GM12878 (cell line): ENCODE measurements around the gene ABI1. TPM values are rescaled to one million over a fixed set of nuclear protein-coding genes. Genes with fewer than 3 reads are reported as not detected.
A peak's percentile ranks its signal among the peaks of the same experiment; 100 is the strongest.
"Not testable (repeated sequence)": the region's sequence is repeated elsewhere in the genome, so short reads cannot be mapped to it uniquely, and the experiment has no call there.

Source experiments
- ATAC-seq: fragments of 200-7000 bp; cut with Tn5 transposase; 3 replicates; pipeline ENCODE4 v1.9.1; 2020; ENCODE audit warnings: mild to moderate bottlenecking, moderate library complexity
- BruUV-seq: library from RNA; stranded (reverse); fragments of 400-500 nt; replicated peaks from 2 replicates; lab custom pipeline; 2021; lab: Mats Ljungman, UMichigan
- CTCF ChIA-PET: fragments of 300-600 bp; sonication (Branson Sonifier 250); formaldehyde crosslinking; extraction: SDS; loops from one replicate; lab custom pipeline; 2021; ENCODE audit warnings: inconsistent platforms; lab: Yijun Ruan, JAX
- POLR2A ChIA-PET: fragments of 350-600 bp; formaldehyde crosslinking; extraction: SDS; loops from one replicate; lab custom pipeline; 2021; ENCODE audit warnings: inconsistent platforms; lab: Charles Lee
- RAD21 ChIA-PET: fragments of 300-600 bp; sonication (Branson Sonifier 250); formaldehyde crosslinking; loops from one replicate; lab custom pipeline; 2023; ENCODE audit warnings: antibody characterized with exemption; ENCODE audit not compliant: unreplicated experiment; lab: Charles Lee
- SMC1A ChIA-PET: fragments of 300-600 bp; sonication (Branson Sonifier 250); formaldehyde crosslinking; loops from one replicate; lab custom pipeline; 2023; ENCODE audit not compliant: unreplicated experiment, uncharacterized antibody; lab: Charles Lee
- DNase-seq: peaks from one replicate; pipeline ENCODE4 v3.0.0-alpha.2; 2011; ENCODE audit warnings: low read depth, low spot score
- FAIRE-seq: peaks from 3 replicates; lab custom pipeline; 2011; peaks lifted over from hg19 to GRCh38; lab: Jason Lieb, UNC
- H2AFZ ChIP-seq: 2 replicates; pipeline ENCODE4 v1.6.0; 2011; ENCODE audit warnings: low read depth, low read length, control low read depth; ENCODE audit not compliant: control insufficient read depth
- H3K27ac ChIP-seq: 2 replicates; pipeline ENCODE4 v1.5.1; 2011; ENCODE audit warnings: control low read depth; ENCODE audit not compliant: control insufficient read depth, insufficient read depth
- H3K27me3 ChIP-seq, 2 experiments: replicated peaks in 1 of 2; 2 replicates each; pipeline versions ENCODE4 v1.6.0 to v1.6.1; 2011; ENCODE audit warnings: low read length in 1 of 2; ENCODE audit not compliant: control insufficient read depth in 2 of 2, insufficient read depth in 2 of 2
- H3K36me3 ChIP-seq, 2 experiments: 2 replicates each; pipeline ENCODE4 v1.5.1; 2011; ENCODE audit warnings: low read length in 1 of 2; ENCODE audit not compliant: control insufficient read depth in 2 of 2, insufficient read depth in 2 of 2
- H3K4me1 ChIP-seq: 2 replicates; pipeline ENCODE4 v1.6.1; 2011; ENCODE audit warnings: mild to moderate bottlenecking, low read length, moderate library complexity, mixed read lengths; ENCODE audit not compliant: control insufficient read depth, insufficient read depth
- H3K4me2 ChIP-seq: 2 replicates; pipeline ENCODE4 v1.6.0; 2011; ENCODE audit warnings: control low read depth; ENCODE audit not compliant: control insufficient read depth, insufficient read depth
- H3K4me3 ChIP-seq: fragments of 200-600 bp; sonication (generic); 2 replicates; pipeline ENCODE4 v1.5.1; 2016
- H3K79me2 ChIP-seq: 2 replicates; pipeline ENCODE4 v1.6.0; 2011; ENCODE audit warnings: low read length; ENCODE audit not compliant: control insufficient read depth, insufficient read depth
- H3K9ac ChIP-seq: 2 replicates; pipeline ENCODE4 v1.8.0; 2011; ENCODE audit warnings: low read length, control low read depth, mixed read lengths; ENCODE audit not compliant: control insufficient read depth, insufficient read depth
- H3K9me3 ChIP-seq: replicated peaks from 3 replicates; pipeline ENCODE4 v1.5.1; 2011; ENCODE audit warnings: mild to moderate bottlenecking, low read length; ENCODE audit not compliant: control insufficient read depth, insufficient read depth
- H4K20me1 ChIP-seq: 2 replicates; pipeline ENCODE4 v1.6.0; 2011; ENCODE audit not compliant: control insufficient read depth, insufficient read depth
- BCL11A ChIP-seq: IDR thresholded peaks from 2 replicates; pipeline ENCODE4 v1.6.1; 2011; ENCODE audit warnings: low read depth, low read length
- BMI1 ChIP-seq: fragments of 450-650 bp; IDR thresholded peaks from 2 replicates; pipeline ENCODE4 v1.6.1; 2016; ENCODE audit warnings: mild to moderate bottlenecking, moderate library complexity, borderline replicate concordance
- ETV6 ChIP-seq, 2 experiments: fragments of 450-650 bp in 1 of 2; IDR thresholded peaks in 1 of 2; conservative IDR thresholded peaks in 1 of 2; 2 replicates each; pipeline ENCODE4 v1.6.1; 2014; ENCODE audit warnings: antibody characterized with exemption in 1 of 2, borderline replicate concordance in 1 of 2, low read depth in 1 of 2, mild to moderate bottlenecking in 1 of 2, moderate library complexity in 1 of 2
- GABPA ChIP-seq: IDR thresholded peaks from 2 replicates; pipeline ENCODE4 v1.6.1; 2014; ENCODE audit warnings: antibody characterized with exemption, low read depth, mild to moderate bottlenecking, inconsistent platforms
- KLF5 ChIP-seq: fragments of 450-650 bp; IDR thresholded peaks from 2 replicates; pipeline ENCODE4 v1.6.1; 2014; ENCODE audit warnings: mild to moderate bottlenecking; ENCODE audit not compliant: partially characterized antibody
- MYB ChIP-seq: fragments of 150-350 bp; IDR thresholded peaks from 2 replicates; pipeline ENCODE4 v1.6.1; 2014; ENCODE audit warnings: mild to moderate bottlenecking, low read depth, low read length, borderline replicate concordance
- PML ChIP-seq: IDR thresholded peaks from 2 replicates; pipeline ENCODE4 v1.6.1; 2012; ENCODE audit warnings: low read length, inconsistent platforms
- RB1 ChIP-seq: fragments of 450-650 bp; formaldehyde crosslinking; IDR thresholded peaks from 2 replicates; pipeline ENCODE4 v1.6.1; 2017; ENCODE audit warnings: mild to moderate bottlenecking, borderline replicate concordance
- RUNX3 ChIP-seq: IDR thresholded peaks from 2 replicates; pipeline ENCODE4 v1.6.1; 2012; ENCODE audit warnings: low read length, inconsistent platforms
- SPI1 ChIP-seq: IDR thresholded peaks from 2 replicates; pipeline ENCODE4 v1.6.1; 2011; ENCODE audit warnings: low read depth, mild to moderate bottlenecking, low read length, moderate library complexity, borderline replicate concordance; ENCODE audit not compliant: insufficient read depth
- STAT3 ChIP-seq: IDR thresholded peaks from 2 replicates; pipeline ENCODE4 v1.6.1; 2011; ENCODE audit warnings: low read depth, low read length, improper control_type of control experiment
- SUZ12 ChIP-seq: fragments of 200-600 bp; sonication (generic); IDR thresholded peaks from one replicate; pipeline ENCODE4 v1.6.1; 2018; ENCODE audit warnings: antibody characterized with exemption, mild to moderate bottlenecking; ENCODE audit not compliant: unreplicated experiment
- TCF12 ChIP-seq: IDR thresholded peaks from 2 replicates; pipeline ENCODE4 v1.6.1; 2011; ENCODE audit warnings: low read depth, mild to moderate bottlenecking, low read length
- TCF3 ChIP-seq: IDR thresholded peaks from 2 replicates; pipeline ENCODE4 v1.6.1; 2012; ENCODE audit warnings: low read depth, mild to moderate bottlenecking, low read length, borderline replicate concordance; ENCODE audit not compliant: insufficient read depth
- WGBS: methylation state at CpG from one replicate; pipeline ENCODE4 v1.1.6; 2016; ENCODE audit warnings: low lambda C conversion rate; ENCODE audit not compliant: insufficient replicate concordance, insufficient coverage; ENCODE audit errors: missing lambda C conversion rate; 5-methylcytosine and 5-hydroxymethylcytosine counted together
- in situ Hi-C: fragments of 300-500 bp; cut with MboI; formaldehyde crosslinking; loops from 9 replicates; pipeline ENCODE4 v1.14.3; 2018; ENCODE audit warnings: mixed read lengths
- intact Hi-C: fragments of 100-400 bp; cut with micrococcal nuclease; formaldehyde crosslinking; loops from one replicate; pipeline ENCODE4 v1.14.2; 2022; ENCODE audit not compliant: unreplicated experiment
- polyA plus RNA-seq, 11 experiments: library from polyadenylated mRNA; depleted of rRNA in 4 of 11; unstranded in 6 of 11; stranded (reverse) in 5 of 11; fragments of >200 nt; fragmentation: Nextera tagmentation in 4 of 11; fragmentation: Illumina TruSeq in 1 of 11; extraction: Ambion mirVana in 4 of 11; extraction: Trizol in 1 of 11; gene quantifications; 1 replicate in 1 of 11; 2 replicates in 10 of 11; pipeline versions ENCODE4 v1.2.1 to v1.2.3, GENCODE V29; 2011 to 2016; ENCODE audit warnings: inconsistent platforms in 2 of 11, missing spikeins in 2 of 11, low read depth in 1 of 11
- total RNA-seq, 4 experiments: library from RNA; depleted of rRNA in 3 of 4; stranded (reverse); fragments of >200 nt in 3 of 4; fragmentation: Illumina TruSeq in 1 of 4; extraction: Trizol in 1 of 4; gene quantifications; 2 replicates each; pipeline versions ENCODE4 v1.2.1 to v1.2.3, GENCODE V29; 2013 to 2021
- TF ChIP-seq, protein P1 (sequence below): fragments of 450-650 bp; IDR thresholded peaks from 2 replicates; pipeline ENCODE4 v1.6.1; 2014; ENCODE audit warnings: mild to moderate bottlenecking
- TF ChIP-seq, protein P2 (sequence below): IDR thresholded peaks from 2 replicates; pipeline ENCODE4 v1.6.1; 2011; ENCODE audit warnings: low read depth, low read length, improper control_type of control experiment, borderline replicate concordance

The ABI1 gene
- total and polyA plus RNA-seq, 10 of the 15 experiments (the other 5 are each of a cell fraction or from before 2014, with no cell fraction given) = 31.2 to 73.2 (median 50.7) TPM

DNA sequence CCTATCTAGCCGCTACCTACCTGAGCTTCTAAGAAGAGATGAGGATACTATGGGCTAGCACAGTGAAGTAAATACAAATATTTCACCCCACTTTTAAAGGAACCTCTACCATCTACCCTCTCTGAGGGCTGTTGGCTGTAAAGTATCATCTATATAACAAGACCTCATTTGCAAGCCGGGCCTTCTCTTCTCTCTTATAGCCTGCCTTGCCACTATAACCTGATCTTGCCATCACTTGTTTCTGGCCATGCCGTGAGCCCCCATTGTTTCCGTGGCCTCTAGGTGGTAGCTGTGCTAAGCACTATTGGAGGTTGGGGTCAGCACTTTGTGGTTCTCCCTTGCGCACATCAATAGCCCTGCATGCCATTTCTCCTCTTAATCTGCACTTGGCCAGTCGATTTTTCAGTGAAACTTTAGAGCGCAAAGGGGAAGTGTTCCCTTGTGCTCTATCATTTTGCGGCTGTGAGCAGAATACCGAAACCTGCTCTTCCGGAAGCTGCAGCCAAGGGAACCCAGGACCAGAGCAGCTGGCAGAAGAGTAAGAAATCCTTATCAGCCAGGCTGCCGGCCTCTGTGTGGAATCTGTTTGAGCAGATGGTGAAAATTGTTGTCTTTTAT is 31.7 kb upstream of the ABI1 start:
- BruUV-seq, DNase-seq, H3K27me3 ChIP-seq, RAD21 ChIA-PET, H3K9me3 ChIP-seq, H2AFZ ChIP-seq, CTCF ChIA-PET, H3K27ac ChIP-seq, POLR2A ChIA-PET, H3K4me2 ChIP-seq, SMC1A ChIA-PET, H3K4me3 ChIP-seq, H3K79me2 ChIP-seq, H4K20me1 ChIP-seq, H3K9ac ChIP-seq, H3K4me1 ChIP-seq, H3K36me3 ChIP-seq: not testable (repeated sequence)
- in situ Hi-C loops = loop anchor here (5.0 kb wide), 1 partner anchor 465 kb away; no protein-coding TSS in a partner anchor
- WGBS = 37% methylated on average over 9 of the region's 11 CpGs
- ATAC-seq (peak; percentile 22; the same call in 2 of the 3 replicates), FAIRE-seq (peak; percentile 99)
- TF ChIP-seq ETV6 (conservative IDR thresholded peaks at IDR 0.05 in 1 of 2, IDR thresholded peaks at IDR 0.05 in 1 of 2; ENCODE audit: borderline replicate concordance in 1 of 2, low read depth in 1 of 2) (peak in 1 of 2 experiments; percentile 20; a peak in 1 of 4 replicates), SPI1 (peak; percentile 73), RUNX3 (peak; percentile 60), GABPA (0 out of 2 replicates have a peak, but pooled peaks have one; percentile 13), TCF12 (0 out of 2 replicates have a peak, but pooled peaks have one; percentile 45)
- intact Hi-C loops = loop anchor here (5.0 kb wide), 1 partner anchor 260 kb away; the partner anchor contains the start of gene YME1L1

DNA sequence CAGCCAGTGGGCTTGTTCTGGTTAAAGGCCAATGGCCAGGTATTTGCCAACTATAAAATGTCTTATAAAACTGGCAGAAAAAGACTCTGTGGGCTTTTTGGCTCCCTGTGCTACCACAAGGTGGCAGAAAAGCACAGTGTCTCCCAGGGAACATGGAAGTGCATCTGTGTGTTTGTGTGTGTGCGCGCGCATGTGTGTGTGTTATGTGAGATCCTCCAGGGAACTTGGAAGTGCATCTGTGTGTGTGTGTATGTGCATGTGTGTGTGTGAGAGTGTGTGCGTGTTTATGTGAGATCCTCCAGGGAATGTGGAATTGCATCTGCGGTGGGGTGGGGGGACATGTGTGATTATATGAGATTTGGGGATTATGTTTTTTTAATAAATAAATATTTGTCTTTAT is 30.2 kb upstream of the ABI1 start:
- Histone ChIP-seq H3K27me3 (no peaks in the 10 kb centered on the region; a peak in 1 of 4 replicates), H3K79me2 (no peaks in the 10 kb centered on the region), H3K4me3 (no peak overlapping the region), H3K4me2 (no peak overlapping the region), H4K20me1 (no peaks in the 10 kb centered on the region), H3K4me1 (no peaks in the 10 kb centered on the region), H3K9ac (no peak overlapping the region), H2AFZ (no peak overlapping the region), H3K36me3 (no peaks in the 10 kb centered on the region), H3K27ac (no peak overlapping the region), H3K9me3 (no peaks in the 10 kb centered on the region; the same call in 2 of the 3 replicates)
- ChIA-PET CTCF (interaction anchor here (0.6 to 2.0 kb wide), 2 partner anchors 10 to 334 kb away, joined by 4 read pairs; no protein-coding TSS in a partner anchor), RAD21 (no interaction called here), POLR2A (no interaction called here), SMC1A (interaction anchor here (1.2 to 1.5 kb wide), 2 partner anchors 10 to 165 kb away, joined by 3 to 4 read pairs; no protein-coding TSS in a partner anchor)
- FAIRE-seq (peak; percentile 93), DNase-seq (no peak), ATAC-seq (peak; percentile 83)
- in situ Hi-C loops = loop anchor here (5.0 kb wide), 1 partner anchor 466 kb away; no protein-coding TSS in a partner anchor
- BruUV-seq = no TSS peak
- 53% methylated on average over 5 of the region's 5 CpGs for WGBS
- intact Hi-C loops = loop anchor here (5.0 kb wide), 1 partner anchor 261 kb away; the partner anchor contains the start of gene YME1L1
- TF ChIP-seq BCL11A = no peak
- no peak for TF ChIP-seq MYB
- TF ChIP-seq TCF3 = no peak
- no peak for TF ChIP-seq RB1
- TF ChIP-seq BMI1 = no peak
- TF ChIP-seq, protein P1, sequence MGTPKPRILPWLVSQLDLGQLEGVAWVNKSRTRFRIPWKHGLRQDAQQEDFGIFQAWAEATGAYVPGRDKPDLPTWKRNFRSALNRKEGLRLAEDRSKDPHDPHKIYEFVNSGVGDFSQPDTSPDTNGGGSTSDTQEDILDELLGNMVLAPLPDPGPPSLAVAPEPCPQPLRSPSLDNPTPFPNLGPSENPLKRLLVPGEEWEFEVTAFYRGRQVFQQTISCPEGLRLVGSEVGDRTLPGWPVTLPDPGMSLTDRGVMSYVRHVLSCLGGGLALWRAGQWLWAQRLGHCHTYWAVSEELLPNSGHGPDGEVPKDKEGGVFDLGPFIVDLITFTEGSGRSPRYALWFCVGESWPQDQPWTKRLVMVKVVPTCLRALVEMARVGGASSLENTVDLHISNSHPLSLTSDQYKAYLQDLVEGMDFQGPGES = no peak
- no peak for TF ChIP-seq SUZ12
- no peak for TF ChIP-seq KLF5
- TF ChIP-seq, protein P2, sequence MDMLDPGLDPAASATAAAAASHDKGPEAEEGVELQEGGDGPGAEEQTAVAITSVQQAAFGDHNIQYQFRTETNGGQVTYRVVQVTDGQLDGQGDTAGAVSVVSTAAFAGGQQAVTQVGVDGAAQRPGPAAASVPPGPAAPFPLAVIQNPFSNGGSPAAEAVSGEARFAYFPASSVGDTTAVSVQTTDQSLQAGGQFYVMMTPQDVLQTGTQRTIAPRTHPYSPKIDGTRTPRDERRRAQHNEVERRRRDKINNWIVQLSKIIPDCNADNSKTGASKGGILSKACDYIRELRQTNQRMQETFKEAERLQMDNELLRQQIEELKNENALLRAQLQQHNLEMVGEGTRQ = no peak
- no peak for TF ChIP-seq STAT3
- no peak for TF ChIP-seq PML
